Measurements from ENCODE around the gene SHISA8.

The SHISA8 gene

DNA sequence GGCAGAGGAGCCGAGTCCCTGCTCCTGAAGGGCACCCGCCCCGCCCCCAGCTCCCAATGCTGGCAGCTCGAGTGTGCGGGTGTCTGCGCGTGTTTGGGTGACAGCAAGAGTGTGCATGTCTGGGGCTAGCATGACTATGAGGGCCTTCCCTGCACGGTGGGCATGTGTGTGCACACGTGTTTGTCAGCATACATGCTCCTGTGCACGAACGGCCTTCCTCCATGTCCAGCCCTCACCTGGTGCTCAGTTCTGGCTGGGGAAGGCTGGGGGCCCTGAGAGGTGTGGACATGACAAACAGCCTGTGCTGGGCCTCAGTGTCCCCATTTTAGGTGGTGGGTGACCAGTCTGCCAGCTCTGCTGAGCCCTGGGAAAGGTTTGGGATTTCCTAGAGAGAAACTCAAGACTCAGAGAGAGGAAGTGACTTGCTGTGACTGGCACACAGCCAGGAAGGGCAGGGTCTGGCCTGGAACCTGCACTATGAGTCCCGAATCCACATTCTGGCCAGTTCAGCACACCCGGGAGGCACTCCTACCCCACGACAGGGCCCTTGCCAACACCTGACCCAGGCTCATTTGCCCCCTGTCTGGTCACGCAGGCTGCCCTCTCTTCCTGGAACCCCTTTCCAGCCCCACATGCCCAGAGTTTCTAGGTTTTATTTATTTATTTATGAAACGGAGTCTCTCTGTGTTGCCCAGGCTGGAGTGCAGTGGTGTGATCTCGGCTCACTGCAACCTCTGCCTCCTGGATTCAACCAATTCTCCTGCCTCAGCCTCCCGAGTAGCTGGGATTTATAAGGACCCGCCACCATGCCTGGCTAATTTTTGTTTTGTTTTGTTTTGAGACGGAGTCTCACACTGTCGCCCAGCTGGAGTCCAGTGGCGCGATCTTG lies 3.3 kb upstream of the SHISA8 start:
- H3K4me3 ChIP-seq (ENCODE audit: severe bottlenecking) = no peak overlapping the region
- H3K27ac ChIP-seq (ENCODE audit: poor library complexity, severe bottlenecking) = no peak overlapping the region
- H3K27me3 ChIP-seq (ENCODE audit: insufficient read depth, poor library complexity, severe bottlenecking) = peaks cover 27% of the 10 kb centered on the region
- ATAC-seq (ENCODE audit: low read depth) (peak; percentile 48), DNase-seq (ENCODE audit: low spot score) (no peak)
- H3K9me3 ChIP-seq (ENCODE audit: severe bottlenecking) = no peaks in the 10 kb centered on the region
- H3K4me1 ChIP-seq (ENCODE audit: insufficient read depth, poor library complexity, severe bottlenecking) = peaks cover 6% of the 10 kb centered on the region
- TF ChIP-seq, protein P1, sequence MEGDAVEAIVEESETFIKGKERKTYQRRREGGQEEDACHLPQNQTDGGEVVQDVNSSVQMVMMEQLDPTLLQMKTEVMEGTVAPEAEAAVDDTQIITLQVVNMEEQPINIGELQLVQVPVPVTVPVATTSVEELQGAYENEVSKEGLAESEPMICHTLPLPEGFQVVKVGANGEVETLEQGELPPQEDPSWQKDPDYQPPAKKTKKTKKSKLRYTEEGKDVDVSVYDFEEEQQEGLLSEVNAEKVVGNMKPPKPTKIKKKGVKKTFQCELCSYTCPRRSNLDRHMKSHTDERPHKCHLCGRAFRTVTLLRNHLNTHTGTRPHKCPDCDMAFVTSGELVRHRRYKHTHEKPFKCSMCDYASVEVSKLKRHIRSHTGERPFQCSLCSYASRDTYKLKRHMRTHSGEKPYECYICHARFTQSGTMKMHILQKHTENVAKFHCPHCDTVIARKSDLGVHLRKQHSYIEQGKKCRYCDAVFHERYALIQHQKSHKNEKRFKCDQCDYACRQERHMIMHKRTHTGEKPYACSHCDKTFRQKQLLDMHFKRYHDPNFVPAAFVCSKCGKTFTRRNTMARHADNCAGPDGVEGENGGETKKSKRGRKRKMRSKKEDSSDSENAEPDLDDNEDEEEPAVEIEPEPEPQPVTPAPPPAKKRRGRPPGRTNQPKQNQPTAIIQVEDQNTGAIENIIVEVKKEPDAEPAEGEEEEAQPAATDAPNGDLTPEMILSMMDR (IDR thresholded peaks at IDR 0.05; ENCODE audit: poor library complexity, severe bottlenecking) = no peak
- no peaks in the 10 kb centered on the region for H3K36me3 ChIP-seq (ENCODE audit: low read depth)

DNA sequence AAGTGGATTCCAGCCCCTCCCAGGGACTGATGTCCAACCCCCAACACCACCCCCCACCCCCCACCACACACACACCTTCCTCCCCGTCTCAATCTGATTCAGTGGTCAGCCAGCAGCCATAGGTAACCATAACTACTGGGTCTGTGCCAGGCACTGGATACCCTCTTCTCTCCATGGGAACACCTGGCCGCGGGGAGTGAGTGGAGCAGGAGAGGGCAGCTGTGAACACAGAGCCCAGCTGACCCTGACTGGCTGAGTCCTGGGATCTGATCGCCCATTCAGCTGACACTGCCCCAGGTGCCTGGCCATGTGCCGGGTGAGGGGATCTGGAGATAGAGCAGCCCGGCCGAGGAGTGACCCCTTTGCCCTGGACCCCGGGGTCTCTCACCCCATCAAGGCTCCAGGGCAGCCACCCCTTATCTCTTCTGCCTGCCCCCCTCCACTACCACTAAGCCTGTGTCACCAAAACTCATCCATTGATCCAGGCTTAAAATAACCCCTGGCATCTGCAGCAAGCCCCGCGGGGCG lies 2.6 kb upstream of the SHISA8 start:
- TF ChIP-seq, protein P1 (IDR thresholded peaks at IDR 0.05; ENCODE audit: poor library complexity, severe bottlenecking) = no peak
- no peak for ATAC-seq (ENCODE audit: low read depth)
- DNase-seq (ENCODE audit: low spot score) = no peak
- H3K9me3 ChIP-seq (ENCODE audit: severe bottlenecking) = no peaks in the 10 kb centered on the region
- H3K4me3 ChIP-seq (ENCODE audit: severe bottlenecking) = no peak overlapping the region
- H3K27ac ChIP-seq (ENCODE audit: poor library complexity, severe bottlenecking) = no peak overlapping the region
- H3K4me1 ChIP-seq (ENCODE audit: insufficient read depth, poor library complexity, severe bottlenecking) = peaks cover 6% of the 10 kb centered on the region
- no peaks in the 10 kb centered on the region for H3K36me3 ChIP-seq (ENCODE audit: low read depth)
- H3K27me3 ChIP-seq (ENCODE audit: insufficient read depth, poor library complexity, severe bottlenecking) = peaks cover 34% of the 10 kb centered on the region

DNA sequence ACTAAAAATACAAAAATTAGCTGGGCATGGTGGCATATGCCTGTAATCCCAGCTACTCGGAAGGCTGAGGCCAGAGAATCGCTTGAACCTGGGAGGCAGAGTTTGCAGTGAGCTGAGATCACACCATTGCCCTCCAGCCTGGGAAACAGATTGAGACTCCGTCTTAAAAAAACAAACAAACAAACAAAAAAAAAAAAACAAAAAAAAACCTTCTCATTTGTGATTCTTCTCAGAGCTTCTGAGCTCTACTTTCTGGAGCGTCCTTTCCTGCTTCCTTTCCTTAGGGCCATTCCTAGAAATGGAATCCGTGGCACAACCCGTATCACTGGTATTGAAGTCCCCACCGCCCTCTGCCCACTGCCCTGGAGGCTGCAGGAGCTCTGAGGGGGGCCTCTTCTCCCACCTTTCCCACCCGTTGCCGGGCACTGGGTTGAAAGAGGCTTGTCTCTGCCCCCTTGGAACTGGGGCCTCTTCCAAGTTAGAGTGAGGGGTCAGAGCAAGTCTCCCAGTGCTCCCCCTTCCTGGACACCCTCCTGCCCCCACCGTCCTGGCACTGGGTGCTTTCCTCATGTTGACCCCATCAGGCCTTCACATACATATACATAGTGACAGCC lies 2.0 kb upstream of the SHISA8 start:
- peaks cover 6% of the 10 kb centered on the region for H3K4me1 ChIP-seq (ENCODE audit: insufficient read depth, poor library complexity, severe bottlenecking)
- no peak for ATAC-seq (ENCODE audit: low read depth)
- H3K27ac ChIP-seq (ENCODE audit: poor library complexity, severe bottlenecking) = no peak overlapping the region
- no peak overlapping the region for H3K4me3 ChIP-seq (ENCODE audit: severe bottlenecking)
- peaks cover 40% of the 10 kb centered on the region for H3K27me3 ChIP-seq (ENCODE audit: insufficient read depth, poor library complexity, severe bottlenecking)
- no peak for DNase-seq (ENCODE audit: low spot score)
- no peaks in the 10 kb centered on the region for H3K36me3 ChIP-seq (ENCODE audit: low read depth)
- TF ChIP-seq, protein P1 (IDR thresholded peaks at IDR 0.05; ENCODE audit: poor library complexity, severe bottlenecking) = no peak
- H3K9me3 ChIP-seq (ENCODE audit: severe bottlenecking) = no peaks in the 10 kb centered on the region

DNA sequence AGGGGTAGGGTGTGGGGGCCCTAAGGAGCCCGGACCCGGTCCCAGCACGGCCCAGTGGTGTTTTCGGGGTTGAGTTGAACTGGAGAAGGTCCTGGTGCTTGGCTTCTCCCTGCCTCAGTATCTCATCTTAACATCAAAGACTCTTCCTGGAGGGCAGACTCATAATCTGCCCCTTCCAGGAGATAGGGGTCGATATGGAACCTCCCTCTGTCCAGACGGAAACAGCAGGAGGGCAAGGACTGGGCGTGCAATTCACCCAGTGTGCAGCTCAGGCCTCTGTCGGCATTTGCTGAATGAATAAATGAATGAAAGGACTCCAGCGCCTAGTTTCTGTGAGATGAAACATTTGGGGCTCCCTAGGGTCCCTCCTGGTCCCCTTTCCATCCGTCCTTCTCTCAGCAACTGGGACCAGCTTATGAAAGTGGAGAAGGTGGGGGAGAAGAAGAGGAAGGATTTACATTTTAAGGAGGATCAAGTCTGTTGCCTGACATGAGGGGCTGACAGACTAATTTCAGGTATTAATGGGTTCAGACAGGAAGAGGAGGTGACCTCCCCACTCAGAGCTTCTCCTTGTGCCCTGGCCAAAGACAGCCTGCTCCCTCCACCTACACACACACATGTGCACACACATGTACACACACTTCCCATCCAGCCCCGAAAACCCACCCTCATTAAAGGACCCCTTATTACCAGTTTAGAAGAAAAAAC lies 1.1 kb upstream of the SHISA8 start:
- H3K9me3 ChIP-seq (ENCODE audit: severe bottlenecking) = no peaks in the 10 kb centered on the region
- ATAC-seq (ENCODE audit: low read depth) (no peak), DNase-seq (ENCODE audit: low spot score) (no peak)
- no peaks in the 10 kb centered on the region for H3K36me3 ChIP-seq (ENCODE audit: low read depth)
- H3K27me3 ChIP-seq (ENCODE audit: insufficient read depth, poor library complexity, severe bottlenecking) = peaks cover 49% of the 10 kb centered on the region
- TF ChIP-seq, protein P1 (IDR thresholded peaks at IDR 0.05; ENCODE audit: poor library complexity, severe bottlenecking) = no peak
- no peak overlapping the region for H3K27ac ChIP-seq (ENCODE audit: poor library complexity, severe bottlenecking)
- peaks cover 6% of the 10 kb centered on the region for H3K4me1 ChIP-seq (ENCODE audit: insufficient read depth, poor library complexity, severe bottlenecking)
- H3K4me3 ChIP-seq (ENCODE audit: severe bottlenecking) = no peak overlapping the region
